Urinary bladder (tissue), 4 donors: ENCODE measurements around the gene CEACAM6. TPM values are rescaled to one million over a fixed set of nuclear protein-coding genes. Genes with fewer than 3 reads are reported as not detected.
"Not testable (repeated sequence)": the region's sequence is repeated elsewhere in the genome, so short reads cannot be mapped to it uniquely, and the experiment has no call there.

ENCODE experiments used
- DNase-seq: peaks from one replicate; pipeline ENCODE4 v3.0.0-alpha.2; 2015; ENCODE audit errors: extremely low spot score
- H3K27ac ChIP-seq: one replicate; pipeline ENCODE4 v1.5.1; 2013; ENCODE audit warnings: low read depth, mild to moderate bottlenecking, moderate library complexity
- H3K36me3 ChIP-seq: one replicate; pipeline ENCODE4 v1.6.1; 2013; ENCODE audit warnings: mild to moderate bottlenecking, moderate library complexity; ENCODE audit not compliant: insufficient read depth
- H3K4me1 ChIP-seq: one replicate; pipeline ENCODE4 v1.6.1; 2013; ENCODE audit warnings: mild to moderate bottlenecking, moderate library complexity; ENCODE audit not compliant: insufficient read depth
- H3K4me3 ChIP-seq: one replicate; pipeline ENCODE4 v1.5.1; 2013; ENCODE audit warnings: low read depth, low read length
- WGBS: extraction: QIAGEN DNeasy Blood & Tissue Kit; methylation state at CpG from one replicate; pipeline ENCODE4 v1.1.7; 2013; 5-methylcytosine and 5-hydroxymethylcytosine counted together
- polyA plus RNA-seq: library from polyadenylated mRNA; stranded (reverse); fragments of 200-250 nt; gene quantifications from one replicate; pipeline ENCODE4 v1.2.3, GENCODE V29; 2013
- total RNA-seq: library from RNA; depleted of rRNA; stranded (reverse); fragments of >200 nt; gene quantifications from one replicate; pipeline ENCODE4 v1.2.3, GENCODE V29; 2014
- donor health status: healthy with polysubstance abuse.
- donor health status: healthy.

Gene CEACAM6
- total and polyA plus RNA-seq, 2 donors = 2.2 TPM; not detected in 1

GRCh38 chr19:41767115-41767514 lies 11.8 kb downstream of the CEACAM6 start:
- Histone ChIP-seq H3K4me3 (no peak overlapping the region), H3K4me1 (no peaks in the 10 kb centered on the region), H3K36me3 (no peaks in the 10 kb centered on the region), H3K27ac (no peak overlapping the region)
- WGBS = 88% methylated on average over 2 of the region's 2 CpGs
- DNase-seq = no peak

DNA sequence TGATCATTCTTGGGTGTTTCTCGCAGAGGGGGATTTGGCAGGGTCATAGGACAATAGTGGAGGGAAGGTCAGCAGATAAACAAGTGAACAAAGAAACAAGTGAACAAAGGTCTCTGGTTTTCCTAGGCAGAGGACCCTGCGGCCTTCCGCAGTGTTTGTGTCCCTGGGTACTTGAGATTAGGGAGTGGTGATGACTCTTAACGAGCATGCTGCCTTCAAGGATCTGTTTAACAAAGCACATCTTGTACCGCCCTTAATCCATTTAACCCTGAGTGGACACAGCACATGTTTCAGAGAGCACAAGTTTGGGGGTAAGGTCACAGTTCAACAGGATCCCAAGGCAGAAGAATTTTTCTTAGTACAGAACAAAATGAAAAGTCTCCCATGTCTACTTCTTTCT lies 12.8 kb downstream of the CEACAM6 start:
- not testable (repeated sequence) for H3K27ac ChIP-seq

DNA sequence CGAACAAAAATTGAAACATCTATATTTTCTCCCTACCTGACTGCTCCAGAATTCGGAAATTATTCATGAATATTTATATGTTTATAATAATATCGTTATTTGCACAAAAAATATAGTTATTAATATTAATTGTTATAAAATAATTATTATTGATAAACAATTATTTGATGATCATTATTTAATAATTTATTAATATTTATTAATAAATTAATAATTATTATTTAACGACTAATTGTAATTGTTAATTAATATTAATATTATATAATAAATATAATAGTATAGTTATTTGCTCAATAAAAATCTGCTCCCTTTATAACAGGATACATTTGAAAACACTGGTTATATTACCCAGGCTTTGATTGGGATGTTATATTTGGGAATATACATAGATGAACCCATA lies 14.3 kb downstream of the CEACAM6 start:
- 93% methylated on average over 4 of the region's 4 CpGs for WGBS
- Histone ChIP-seq H3K36me3 (no peaks in the 10 kb centered on the region), H3K27ac (no peak overlapping the region), H3K4me3 (no peak overlapping the region), H3K4me1 (no peaks in the 10 kb centered on the region)
- DNase-seq = no peak

More for the DNA sequence above, 12.8 kb downstream of the CEACAM6 start:
- DNase-seq, H3K4me1 ChIP-seq, H3K36me3 ChIP-seq, H3K4me3 ChIP-seq: not testable (repeated sequence)
- 62% methylated on average over 5 of the region's 5 CpGs for WGBS

DNA sequence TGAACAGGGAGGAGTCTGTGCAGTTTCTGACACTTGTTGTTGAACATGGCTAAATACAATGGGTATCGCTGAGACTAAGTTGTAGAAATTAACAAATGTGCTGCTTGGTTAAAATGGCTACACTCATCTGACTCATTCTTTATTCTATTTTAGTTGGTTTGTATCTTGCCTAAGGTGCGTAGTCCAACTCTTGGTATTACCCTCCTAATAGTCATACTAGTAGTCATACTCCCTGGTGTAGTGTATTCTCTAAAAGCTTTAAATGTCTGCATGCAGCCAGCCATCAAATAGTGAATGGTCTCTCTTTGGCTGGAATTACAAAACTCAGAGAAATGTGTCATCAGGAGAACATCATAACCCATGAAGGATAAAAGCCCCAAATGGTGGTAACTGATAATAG lies 16.1 kb downstream of the CEACAM6 start:
- Histone ChIP-seq H3K27ac (no peak overlapping the region), H3K36me3 (no peaks in the 10 kb centered on the region), H3K4me3 (no peak overlapping the region), H3K4me1 (no peaks in the 10 kb centered on the region)
- no peak for DNase-seq
- WGBS = 90% methylated on average over 2 of the region's 2 CpGs

- 65% methylated on average over 6 of the region's 6 CpGs for WGBS
- Histone ChIP-seq H3K36me3 (no peaks in the 10 kb centered on the region), H3K4me1 (no peaks in the 10 kb centered on the region), H3K27ac (no peak overlapping the region), H3K4me3 (no peak overlapping the region)
- peak; percentile 21 for DNase-seq
Measured at GRCh38 chr19:41774515-41774980, 19.2 kb downstream of the CEACAM6 start.

DNA sequence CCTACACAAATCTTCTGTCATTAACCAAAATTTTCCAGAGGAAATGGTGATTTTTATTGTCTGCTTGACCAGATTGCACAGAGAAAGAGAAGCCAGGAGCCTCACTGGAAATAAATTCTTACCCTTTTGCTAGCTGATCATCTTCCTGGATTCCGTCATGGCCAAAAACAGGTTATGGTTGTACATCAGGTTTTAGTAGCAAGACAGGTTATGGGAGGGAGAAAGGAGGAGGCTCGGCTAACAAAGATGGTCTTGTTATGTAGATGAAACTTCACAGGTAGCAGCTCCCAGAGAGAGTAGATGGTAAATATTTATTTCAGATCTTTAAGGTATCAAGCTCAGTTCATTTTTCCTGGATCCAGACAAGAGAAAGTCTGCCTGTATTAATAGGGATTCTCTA lies 21.4 kb downstream of the CEACAM6 start:
- Histone ChIP-seq H3K4me3 (no peak overlapping the region), H3K4me1 (no peaks in the 10 kb centered on the region), H3K27ac (no peak overlapping the region), H3K36me3 (no peaks in the 10 kb centered on the region)
- peak; percentile 26 for DNase-seq
- WGBS = 64% methylated on average over 2 of the region's 2 CpGs

DNA sequence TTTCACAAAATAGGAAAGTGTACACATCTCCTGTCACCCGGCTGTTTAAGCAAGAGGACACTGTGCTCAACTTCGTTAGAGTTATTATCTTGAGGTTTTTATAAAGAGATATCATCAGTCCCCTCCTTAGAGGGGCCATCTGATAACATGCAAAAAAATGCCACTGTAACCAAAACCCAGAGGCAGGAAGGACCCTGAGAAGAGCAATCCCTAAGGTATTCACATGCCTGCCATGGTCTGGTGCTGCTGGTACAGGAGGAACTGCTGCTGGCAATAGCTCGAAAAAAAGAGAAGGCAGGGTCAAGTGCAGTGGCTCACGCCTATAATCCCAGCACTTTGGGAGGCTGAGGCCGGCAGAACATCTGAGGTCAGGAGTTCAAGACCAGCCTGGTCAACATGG lies 28.3 kb downstream of the CEACAM6 start:
- WGBS = 50% methylated on average over 5 of the region's 5 CpGs
- Histone ChIP-seq H3K4me1 (no peaks in the 10 kb centered on the region), H3K27ac (no peak overlapping the region), H3K36me3 (no peaks in the 10 kb centered on the region), H3K4me3 (no peak overlapping the region)
- DNase-seq = no peak

GRCh38 chr19:41784312-41784711 lies 29.0 kb downstream of the CEACAM6 start:
- no peaks in the 10 kb centered on the region for H3K36me3 ChIP-seq
- H3K4me1 ChIP-seq = no peaks in the 10 kb centered on the region
- no peak overlapping the region for H3K27ac ChIP-seq
- DNase-seq = no peak
- no peak overlapping the region for H3K4me3 ChIP-seq
- 67% methylated on average over 3 of the region's 3 CpGs for WGBS

- H3K4me1 ChIP-seq = no peaks in the 10 kb centered on the region
- no peak overlapping the region for H3K4me3 ChIP-seq
- H3K27ac ChIP-seq = no peak overlapping the region
- no peaks in the 10 kb centered on the region for H3K36me3 ChIP-seq
- WGBS = 49% methylated on average over 4 of the region's 4 CpGs
- no peak for DNase-seq
Measured at GRCh38 chr19:41784743-41785142, 29.4 kb downstream of the CEACAM6 start.

DNA sequence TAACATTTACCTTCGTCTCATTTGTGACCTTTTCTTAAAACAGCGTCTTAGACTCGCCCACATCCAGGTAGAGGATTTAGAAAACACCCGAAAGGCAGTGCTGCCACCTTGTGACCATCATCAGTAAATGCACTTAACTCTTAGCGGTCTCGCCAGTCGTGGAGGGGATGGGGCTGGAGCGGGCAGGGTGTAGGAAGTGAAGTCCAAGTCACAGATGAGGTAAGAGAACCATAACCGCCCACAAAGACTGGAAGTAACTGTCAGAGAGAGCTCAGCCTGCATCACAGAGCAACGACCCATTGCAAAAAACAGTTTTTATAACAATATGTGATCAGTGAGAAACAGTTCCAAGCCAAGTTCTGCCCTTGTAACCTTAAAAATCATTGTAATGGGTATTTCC lies 30.3 kb downstream of the CEACAM6 start:
- DNase-seq = peak; percentile 13
- H3K36me3 ChIP-seq = no peaks in the 10 kb centered on the region
- H3K27ac ChIP-seq = no peak overlapping the region
- WGBS = 1% methylated on average over 10 of the region's 10 CpGs
- no peak overlapping the region for H3K4me3 ChIP-seq
- H3K4me1 ChIP-seq = no peaks in the 10 kb centered on the region

- 70% methylated on average over 7 of the region's 7 CpGs for WGBS
- H3K27ac ChIP-seq = no peak overlapping the region
- no peaks in the 10 kb centered on the region for H3K4me1 ChIP-seq
- H3K36me3 ChIP-seq = no peaks in the 10 kb centered on the region
- no peak overlapping the region for H3K4me3 ChIP-seq
- no peak for DNase-seq
Measured at GRCh38 chr19:41787055-41787454, 31.7 kb downstream of the CEACAM6 start.

DNA sequence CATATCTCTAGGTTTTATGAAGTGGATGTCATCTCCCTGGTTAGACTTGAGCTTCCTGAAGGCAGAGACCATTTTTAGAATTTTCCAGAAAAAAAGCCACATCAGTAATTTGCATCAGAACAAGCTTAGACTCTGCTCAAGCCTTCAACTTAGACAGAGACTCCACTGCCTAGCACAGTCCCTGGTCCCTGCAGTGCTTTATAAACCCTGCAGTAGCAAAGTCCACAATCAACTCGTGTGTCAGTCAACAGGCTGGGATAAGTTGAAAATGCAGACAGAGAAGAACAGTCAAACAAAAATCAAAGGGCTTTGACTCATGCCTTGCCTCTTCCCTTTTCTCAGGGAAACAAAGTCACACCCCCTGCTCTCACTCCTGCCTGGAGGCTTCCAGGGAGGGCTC lies 33.2 kb downstream of the CEACAM6 start:
- DNase-seq = not testable (repeated sequence)

GRCh38 chr19:41789053-41789452 lies 33.7 kb downstream of the CEACAM6 start:
- H3K4me1 ChIP-seq, H3K36me3 ChIP-seq, H3K27ac ChIP-seq, DNase-seq, H3K4me3 ChIP-seq: not testable (repeated sequence)
- 66% methylated on average over 3 of the region's 5 CpGs for WGBS

More for the DNA sequence above, 33.2 kb downstream of the CEACAM6 start:
- H3K36me3 ChIP-seq, H3K4me3 ChIP-seq, H3K4me1 ChIP-seq, H3K27ac ChIP-seq: not testable (repeated sequence)
- WGBS = no CpG with 5 or more reads among the region's 1 CpG

GRCh38 chr19:41792513-41793413 lies 37.4 kb downstream of the CEACAM6 start:
- 22% methylated on average over 22 of the region's 22 CpGs for WGBS
- H3K36me3 ChIP-seq = no peaks in the 10 kb centered on the region
- DNase-seq = no peak

More at GRCh38 chr19:41792513-41793413, 37.4 kb downstream of the CEACAM6 start:
- H3K4me1 ChIP-seq = no peaks in the 10 kb centered on the region
- H3K4me3 ChIP-seq = no peak overlapping the region
- H3K27ac ChIP-seq = no peak overlapping the region
